Lung microvascular endothelial cell (primary cell): ENCODE results near the gene P2RY6. TPM values are rescaled to one million over a fixed set of nuclear protein-coding genes. Genes with fewer than 3 reads are reported as not detected.

Experiments
- DNase-seq, 2 donors: peaks; one replicate each; pipeline versions ENCODE4 v3.0.0 to v3.0.0-alpha.2; 2010; ENCODE audit warnings: low read depth in 2 of 2
- total RNA-seq: library from RNA; depleted of rRNA; stranded (reverse); fragments of >200 nt; gene quantifications from 2 replicates; pipeline ENCODE4 v1.2.1, GENCODE V29; 2014

Gene P2RY6
- total RNA-seq, 1 donor from 2014 or later = 0.20 TPM

DNA sequence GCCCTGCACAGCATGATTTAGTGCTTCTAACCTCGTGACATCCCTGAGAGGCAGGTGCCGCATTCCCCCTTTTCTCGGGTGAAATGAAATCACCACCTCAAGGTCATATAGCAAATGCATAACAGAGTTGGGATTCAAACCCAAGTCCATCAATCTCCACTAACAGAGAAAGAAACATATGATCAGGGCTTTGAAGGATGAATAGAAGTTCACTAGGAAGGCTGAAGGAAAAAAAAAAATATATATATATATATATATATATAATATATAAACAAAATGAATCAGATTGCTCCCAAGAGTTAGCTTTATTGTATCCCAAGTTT lies 23.8 kb downstream of the P2RY6 start:
- no peak for DNase-seq

GRCh38 chr11:73296501-73297230 lies 24.5 kb downstream of the P2RY6 start:
- DNase-seq = no peak

GRCh38 chr11:73297231-73297590 lies 25.1 kb downstream of the P2RY6 start:
- DNase-seq = no peak

GRCh38 chr11:73297702-73298101 lies 25.6 kb downstream of the P2RY6 start:
- DNase-seq = no peak

DNA sequence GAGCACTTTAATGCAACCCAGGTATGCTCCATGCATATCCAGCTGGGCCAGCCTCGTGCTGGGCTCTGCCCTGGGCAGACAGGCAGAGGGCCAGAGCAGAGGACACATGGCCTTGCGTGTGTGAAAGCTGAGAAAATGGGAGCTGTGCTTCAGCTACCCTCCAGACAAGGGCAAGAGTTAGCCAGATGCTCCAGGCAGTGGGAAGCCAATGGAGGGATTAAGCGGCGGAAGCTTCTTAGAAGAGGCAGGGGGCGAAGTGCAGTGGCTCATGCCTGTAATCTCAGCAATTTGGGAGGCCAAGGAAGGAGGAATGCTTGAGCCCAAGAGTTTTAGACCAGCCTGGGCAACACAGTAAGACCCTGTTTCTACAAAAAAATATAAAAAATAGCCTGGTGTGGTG lies 26.1 kb downstream of the P2RY6 start:
- DNase-seq = no peak

DNA sequence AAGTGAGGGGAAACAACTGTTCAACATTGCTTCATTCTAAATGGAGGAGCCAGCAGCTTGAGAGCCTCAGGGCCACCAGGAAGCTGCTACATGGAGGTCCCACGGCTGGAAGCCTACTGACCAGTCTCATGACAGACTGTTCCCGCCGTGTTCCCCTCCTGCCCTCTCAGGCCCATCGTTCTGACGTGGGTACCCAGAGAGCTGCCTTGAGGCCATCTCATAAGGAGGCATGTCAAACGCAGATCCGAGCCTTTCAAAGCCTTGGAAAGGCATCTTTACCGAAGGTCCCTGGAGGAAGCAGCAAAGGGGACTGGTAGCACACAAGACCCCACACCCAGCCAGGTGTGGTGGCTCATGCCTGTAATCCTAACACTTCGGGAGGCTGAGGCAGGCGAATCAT lies 27.6 kb downstream of the P2RY6 start:
- no peak for DNase-seq

GRCh38 chr11:73306069-73306841 lies 34.1 kb downstream of the P2RY6 start:
- no peak for DNase-seq

GRCh38 chr11:73306977-73307322 lies 34.8 kb downstream of the P2RY6 start:
- no peak for DNase-seq

- DNase-seq = peak; percentile 99
Measured at GRCh38 chr11:73307323-73308002, 35.3 kb downstream of the P2RY6 start.

DNA sequence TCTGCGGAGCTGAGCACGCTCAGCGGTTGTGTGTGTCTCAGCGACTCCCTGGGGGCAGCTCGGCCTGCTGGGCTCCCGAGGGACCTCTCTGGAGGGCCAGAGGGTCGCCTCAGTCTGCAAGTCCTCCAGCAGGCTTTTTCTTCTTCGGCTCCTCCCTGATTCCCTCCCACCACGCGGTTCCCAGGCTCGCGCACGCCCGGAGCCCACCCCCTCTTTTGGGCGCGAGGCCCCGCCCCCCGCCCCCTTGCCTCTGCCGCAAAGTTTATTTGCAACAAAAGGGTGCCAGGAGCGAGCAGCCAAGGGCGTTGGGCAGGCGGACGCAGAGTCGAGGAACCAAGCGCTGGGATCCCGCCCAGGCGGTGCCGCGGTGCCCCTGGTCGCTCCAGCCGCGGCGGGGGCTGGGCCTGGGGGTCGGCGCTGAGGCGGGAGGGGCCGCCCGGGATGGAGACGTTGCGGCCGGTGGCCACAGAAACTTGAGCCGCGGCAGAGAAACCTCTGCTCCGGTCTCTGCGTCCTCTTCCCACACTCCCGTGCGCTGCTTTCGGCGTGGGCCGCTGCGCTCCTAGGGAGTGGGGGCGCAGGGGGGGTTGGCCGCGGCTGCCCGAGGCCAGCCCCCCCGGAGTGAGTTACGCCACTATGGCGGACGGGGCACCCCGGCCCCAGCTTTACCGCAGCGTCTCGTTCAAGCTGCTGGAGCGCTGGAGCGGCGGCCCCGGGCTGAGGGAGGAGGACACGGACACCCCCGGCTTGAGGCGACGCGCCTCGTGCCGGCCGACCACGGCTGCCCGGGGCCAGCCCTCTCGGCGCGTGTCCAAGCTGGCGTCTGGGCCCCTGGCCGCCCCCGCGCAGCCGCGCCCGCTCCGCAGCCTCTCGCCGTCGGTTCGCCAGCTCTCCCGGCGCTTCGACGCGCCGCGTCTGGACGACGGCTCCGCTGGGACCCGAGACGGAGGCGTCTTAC lies 36.1 kb downstream of the P2RY6 start, which contains the start of gene ARHGEF17:
Gene ARHGEF17 (plus strand): TSS at position 274 of the 958 bp plus-strand sequence. CDS start 363 bp downstream, at position 637.
- DNase-seq = peak; percentile 78 to 82

DNA sequence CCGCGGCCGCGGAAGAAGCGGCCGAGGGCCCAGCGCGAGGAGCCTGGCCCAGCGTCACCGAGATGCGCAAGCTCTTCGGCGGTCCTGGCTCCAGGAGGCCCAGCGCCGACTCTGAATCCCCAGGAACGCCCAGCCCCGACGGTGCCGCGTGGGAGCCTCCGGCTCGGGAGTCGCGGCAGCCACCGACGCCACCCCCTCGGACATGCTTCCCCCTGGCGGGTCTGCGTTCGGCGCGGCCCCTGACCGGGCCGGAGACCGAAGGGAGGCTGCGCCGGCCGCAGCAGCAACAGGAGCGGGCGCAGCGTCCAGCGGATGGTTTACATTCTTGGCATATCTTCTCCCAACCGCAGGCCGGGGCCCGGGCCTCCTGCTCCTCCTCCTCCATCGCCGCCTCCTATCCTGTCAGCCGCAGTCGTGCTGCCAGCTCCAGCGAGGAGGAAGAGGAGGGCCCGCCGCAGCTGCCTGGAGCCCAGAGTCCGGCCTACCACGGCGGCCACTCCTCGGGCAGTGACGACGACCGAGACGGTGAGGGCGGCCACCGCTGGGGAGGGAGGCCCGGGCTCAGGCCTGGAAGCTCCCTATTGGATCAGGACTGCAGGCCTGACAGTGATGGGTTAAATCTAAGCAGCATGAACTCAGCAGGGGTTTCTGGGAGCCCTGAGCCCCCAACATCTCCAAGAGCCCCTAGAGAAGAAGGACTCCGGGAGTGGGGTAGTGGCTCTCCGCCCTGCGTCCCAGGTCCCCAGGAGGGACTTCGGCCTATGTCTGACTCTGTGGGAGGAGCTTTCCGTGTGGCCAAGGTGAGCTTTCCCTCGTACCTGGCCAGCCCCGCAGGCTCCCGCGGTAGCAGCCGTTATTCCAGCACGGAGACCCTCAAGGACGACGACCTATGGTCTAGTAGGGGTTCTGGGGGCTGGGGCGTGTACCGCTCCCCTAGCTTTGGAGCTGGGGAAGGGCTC lies 37.1 kb downstream of the P2RY6 start:
- peak; percentile 93 to 96 for DNase-seq

- DNase-seq = no peak
Measured at GRCh38 chr11:73310076-73310475, 37.9 kb downstream of the P2RY6 start.

GRCh38 chr11:73310661-73311393 lies 38.7 kb downstream of the P2RY6 start:
- no peak for DNase-seq

- DNase-seq = no peak
Measured at GRCh38 chr11:73311394-73311869, 39.3 kb downstream of the P2RY6 start.

DNA sequence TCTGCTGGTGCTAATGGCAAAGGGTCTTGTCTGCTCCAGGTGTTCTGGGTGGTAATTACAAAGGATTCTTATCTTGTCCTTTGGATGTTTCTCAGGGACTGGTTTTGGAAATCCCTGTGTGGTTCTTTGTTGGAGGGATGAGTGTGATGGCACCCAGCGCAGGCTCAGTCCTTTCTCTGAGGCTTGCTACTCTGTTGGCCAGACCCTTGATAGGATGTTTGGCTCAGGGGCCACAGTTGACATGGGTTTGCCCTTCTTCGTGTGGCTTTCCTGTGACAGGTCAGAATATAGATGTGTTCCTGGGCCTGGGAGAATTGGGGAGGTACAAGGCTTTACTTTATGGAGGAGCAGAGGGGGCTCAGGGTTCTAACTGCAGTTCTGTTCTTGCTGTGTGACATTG lies 39.9 kb downstream of the P2RY6 start:
- no peak for DNase-seq

GRCh38 chr11:73312851-73313327 lies 40.8 kb downstream of the P2RY6 start:
- DNase-seq = no peak

- peak; percentile 30 to 59 for DNase-seq
Measured at GRCh38 chr11:73313652-73314051, 41.5 kb downstream of the P2RY6 start.

GRCh38 chr11:73314117-73314961 lies 42.2 kb downstream of the P2RY6 start:
- peak in 1 of 2 donors; percentile 35 for DNase-seq
